GM19043 (cell line): ENCODE data around the gene KRTAP5-1.
"Not testable (repeated sequence)": the region's sequence is repeated elsewhere in the genome, so short reads cannot be mapped to it uniquely, and the experiment has no call there.

Source experiments
- ATAC-seq: cut with Tn5 transposase; IDR thresholded peaks from one replicate; pipeline ENCODE4 v1.9.1; 2021; ENCODE audit warnings: low read depth; ENCODE audit not compliant: unreplicated experiment

Gene KRTAP5-1

DNA sequence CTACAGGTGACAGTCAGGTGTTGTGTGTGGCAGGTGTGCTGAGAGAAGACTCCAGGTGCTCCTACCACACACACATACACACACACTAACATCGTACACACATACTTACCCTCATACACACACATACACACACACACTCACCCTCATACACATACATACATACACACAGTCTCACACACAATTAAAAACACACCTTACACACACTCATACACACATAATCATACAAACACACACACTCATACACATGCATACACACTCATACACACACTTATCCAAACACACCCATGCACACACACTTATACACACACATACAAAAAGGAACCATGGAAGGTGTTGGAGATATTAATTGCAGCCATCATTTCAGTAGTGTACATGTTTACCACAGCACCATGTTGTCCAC is 18.5 kb upstream of the KRTAP5-1 start:
- no peak for ATAC-seq

DNA sequence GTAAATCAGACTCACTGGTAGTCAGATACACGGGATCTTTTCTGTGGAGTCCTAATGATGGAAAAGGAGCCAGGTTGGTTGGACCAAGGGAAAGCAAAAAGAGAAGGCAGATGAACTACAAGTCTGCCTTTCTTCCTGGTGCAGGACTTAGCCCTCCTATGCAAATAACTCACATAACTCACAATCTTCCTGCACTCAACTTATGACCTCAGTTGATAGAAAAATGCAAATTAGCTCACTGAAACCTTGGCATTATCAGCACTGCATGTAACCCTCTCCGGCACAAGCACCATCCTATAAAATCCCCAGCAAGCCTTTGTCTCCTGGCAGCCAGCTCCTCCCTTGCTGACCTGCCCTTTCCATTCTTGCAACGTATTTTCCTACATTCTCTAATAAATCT is 16.6 kb upstream of the KRTAP5-1 start:
- not testable (repeated sequence) for ATAC-seq

DNA sequence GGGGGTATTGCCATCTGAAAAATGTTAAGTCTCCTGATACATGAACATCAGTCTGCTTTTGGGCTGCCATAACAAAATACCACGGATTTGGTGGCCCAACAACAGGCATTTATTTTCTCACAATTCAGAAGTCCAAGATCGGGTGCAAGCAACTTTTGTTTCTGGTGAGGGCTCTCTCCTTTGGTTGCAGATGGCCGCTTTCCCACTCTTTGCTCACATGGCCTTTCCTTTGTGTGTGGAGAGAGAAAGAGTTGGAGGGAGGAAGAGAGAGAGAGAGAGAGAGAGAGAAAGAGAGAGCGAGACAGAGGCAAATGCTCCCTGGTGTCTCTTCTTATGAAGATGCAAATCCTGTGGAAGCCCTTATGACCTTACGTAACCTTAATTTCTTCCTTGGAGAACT is 15.5 kb upstream of the KRTAP5-1 start:
- no peak for ATAC-seq

DNA sequence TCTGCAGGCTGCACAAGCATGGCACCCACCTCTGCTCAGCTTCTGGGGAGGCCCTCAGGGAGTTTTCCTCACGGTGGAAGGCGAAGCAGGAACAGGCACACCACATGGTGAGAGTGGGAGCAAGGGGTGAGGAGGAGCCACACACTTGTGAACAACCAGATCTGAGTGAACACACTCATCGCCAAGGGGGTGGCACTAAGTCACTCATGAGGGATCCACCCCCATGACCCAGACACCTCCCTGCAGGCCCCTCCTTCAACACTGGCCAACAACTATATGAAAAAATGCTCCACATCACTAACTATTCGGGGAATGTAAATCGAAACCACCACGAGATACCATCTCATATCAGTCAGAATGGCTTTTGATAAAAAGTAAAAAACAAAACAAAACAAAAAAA is 13.7 kb upstream of the KRTAP5-1 start:
- no peak for ATAC-seq

- not testable (repeated sequence) for ATAC-seq
Observed at GRCh38 chr11:1598406-1598805, 13.3 kb upstream of the KRTAP5-1 start.

DNA sequence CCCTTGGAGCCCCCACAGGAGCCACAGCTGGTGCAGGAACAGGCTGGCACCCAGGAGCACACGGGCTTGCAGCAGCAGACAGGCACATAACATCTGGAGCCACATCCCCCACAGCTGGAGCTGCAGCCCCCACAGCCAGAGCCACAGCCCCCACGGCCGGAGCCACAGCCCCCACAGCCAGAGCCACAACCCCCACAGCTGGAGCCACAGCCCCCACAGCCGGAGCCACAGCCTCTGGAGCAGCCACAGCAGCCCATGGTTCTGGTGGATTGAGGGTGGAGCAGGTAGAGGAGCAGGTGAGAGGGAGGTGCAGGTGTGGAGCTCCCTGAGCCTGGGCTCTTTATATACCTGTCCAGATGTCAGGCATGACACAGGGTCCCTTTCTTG is 12.9 kb upstream of the KRTAP5-1 start, which contains the start of gene KRTAP5-2:
Gene KRTAP5-2 (minus strand): TSS at position 301 of the 387 bp plus-strand sequence. CDS start 44 bp downstream, at position 257.
- no peak for ATAC-seq

DNA sequence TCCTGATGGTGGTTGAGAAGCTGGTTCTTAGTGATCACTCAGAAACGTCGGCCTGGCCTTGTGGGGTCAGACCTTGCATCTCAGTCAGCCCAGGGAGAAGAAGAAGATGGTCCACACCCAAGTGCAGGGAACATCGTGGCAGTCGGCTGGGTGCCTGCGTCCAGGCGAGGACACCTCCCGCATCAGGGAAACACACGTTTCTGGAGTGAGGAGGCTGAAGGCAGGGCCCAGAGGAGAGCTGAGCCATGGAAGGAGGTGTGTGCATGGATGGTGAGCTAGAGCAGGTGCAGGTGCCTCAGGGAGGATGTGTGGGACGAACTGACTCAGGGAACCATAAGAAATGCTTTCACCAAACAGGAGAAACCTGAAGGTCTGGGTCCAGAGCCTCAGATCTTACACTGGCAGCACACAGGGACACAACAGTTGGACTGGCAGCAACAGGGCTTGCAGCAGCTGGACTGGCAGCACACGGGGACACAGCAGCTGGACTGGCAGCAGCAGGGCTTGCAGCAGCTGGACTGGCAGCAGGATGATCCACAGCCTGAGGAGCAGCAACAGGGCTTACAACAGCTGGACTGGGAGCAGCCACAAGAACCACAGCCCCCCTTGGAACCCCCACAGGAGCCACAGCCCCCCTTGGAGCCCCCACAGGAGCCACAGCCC is 12.4 kb upstream of the KRTAP5-1 start:
- no peak for ATAC-seq

DNA sequence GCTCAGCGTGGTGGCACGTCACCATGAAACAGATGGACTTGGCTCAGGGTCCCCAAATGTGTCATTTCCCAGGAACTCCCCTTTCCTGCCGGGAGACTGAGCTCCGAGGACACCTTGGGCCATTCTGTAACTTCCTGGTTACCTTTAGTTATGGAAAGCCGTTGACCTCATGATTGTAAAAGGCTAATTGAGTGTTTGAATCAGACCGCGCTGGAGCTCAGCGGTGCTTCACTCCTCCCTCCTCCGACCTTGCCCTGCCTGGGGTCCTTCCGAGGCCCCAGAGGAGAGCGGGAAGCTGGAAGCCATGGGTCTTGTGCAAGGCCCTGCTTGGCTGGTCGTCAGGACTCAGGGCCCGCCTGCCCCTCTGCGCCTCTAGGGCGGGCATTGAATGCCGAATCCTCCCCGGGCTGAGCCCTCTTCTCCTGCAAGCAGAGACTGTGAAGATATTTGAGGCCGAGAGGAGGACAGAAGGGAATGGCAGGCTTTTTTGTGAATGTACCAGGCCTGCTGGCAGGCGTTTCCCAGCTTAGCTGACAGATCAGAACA is 11.6 kb upstream of the KRTAP5-1 start:
- ATAC-seq: not testable (repeated sequence)

DNA sequence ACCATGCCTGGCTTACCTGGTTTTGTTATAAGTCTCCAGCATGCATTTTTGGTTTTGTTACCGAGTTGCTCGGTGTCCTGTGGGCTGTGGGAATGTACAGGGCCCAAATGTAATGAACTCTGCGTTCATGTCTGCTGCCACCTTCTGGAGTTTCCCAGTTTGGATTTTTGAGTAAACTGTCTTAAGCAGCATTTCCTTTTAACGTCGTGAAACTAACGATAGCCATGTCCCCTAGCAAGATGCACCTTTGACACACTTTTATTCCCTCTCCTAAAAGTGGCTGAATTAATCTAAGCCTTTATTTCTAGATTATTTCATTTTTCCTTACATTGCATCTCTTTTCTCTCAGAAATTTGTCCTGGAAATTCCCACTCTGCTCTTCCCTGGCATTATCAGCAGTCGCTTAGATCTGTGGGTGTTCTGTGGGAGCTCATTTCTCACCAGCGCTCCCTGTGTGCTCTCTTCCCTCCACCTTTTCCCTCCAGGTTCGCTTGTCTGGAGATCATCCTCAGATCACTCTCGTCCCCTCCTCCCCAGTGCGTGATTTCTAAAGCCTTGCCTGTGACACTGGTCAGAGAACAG is 11.0 kb upstream of the KRTAP5-1 start:
- not testable (repeated sequence) for ATAC-seq

GRCh38 chr11:1592628-1593027 is 7.5 kb upstream of the KRTAP5-1 start:
- ATAC-seq: no peak

DNA sequence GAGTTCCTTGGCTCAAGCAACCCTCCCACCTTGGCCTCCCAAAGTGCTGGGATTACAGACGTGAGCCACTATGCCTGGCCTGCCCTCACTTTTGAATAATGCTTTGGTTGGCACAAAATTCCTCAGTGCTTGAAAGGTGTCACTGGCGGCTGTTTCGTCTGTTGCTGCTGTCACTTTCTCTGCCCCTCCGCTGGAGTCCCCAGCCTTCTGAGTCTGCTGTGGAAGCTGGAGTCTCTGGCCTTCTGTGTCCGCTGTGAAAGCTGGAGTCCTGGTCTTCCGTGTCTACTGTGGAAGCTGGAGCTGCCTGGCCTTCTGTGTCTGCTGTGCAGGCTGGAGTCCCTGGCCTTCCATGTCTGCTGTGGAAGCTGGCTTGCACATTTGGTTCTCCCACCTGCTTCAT is 4.9 kb upstream of the KRTAP5-1 start:
- ATAC-seq: no peak

GRCh38 chr11:1589191-1589963 is 4.3 kb upstream of the KRTAP5-1 start:
- not testable (repeated sequence) for ATAC-seq

DNA sequence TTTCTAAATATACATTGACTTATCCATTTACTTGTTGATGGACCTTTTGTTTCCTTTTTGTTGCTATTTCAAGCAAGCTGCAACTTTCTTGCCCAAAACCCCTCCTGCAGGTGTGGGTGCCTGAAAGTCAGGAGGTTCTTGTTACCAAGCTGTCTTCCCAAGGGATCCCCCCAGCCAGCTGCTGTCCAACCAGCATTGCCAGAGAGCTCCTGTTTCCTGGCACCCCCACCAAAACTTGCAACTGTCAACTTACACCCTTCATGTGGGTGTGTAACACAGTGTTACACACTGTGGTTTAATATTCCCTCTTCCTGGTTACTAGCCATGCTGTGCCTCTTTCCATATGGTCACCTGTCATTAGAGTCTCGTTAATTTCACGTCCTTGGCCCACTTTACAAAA is 1.6 kb upstream of the KRTAP5-1 start:
- no peak for ATAC-seq

- not testable (repeated sequence) for ATAC-seq
Observed at GRCh38 chr11:1582909-1583308, 2.2 kb downstream of the KRTAP5-1 start.

DNA sequence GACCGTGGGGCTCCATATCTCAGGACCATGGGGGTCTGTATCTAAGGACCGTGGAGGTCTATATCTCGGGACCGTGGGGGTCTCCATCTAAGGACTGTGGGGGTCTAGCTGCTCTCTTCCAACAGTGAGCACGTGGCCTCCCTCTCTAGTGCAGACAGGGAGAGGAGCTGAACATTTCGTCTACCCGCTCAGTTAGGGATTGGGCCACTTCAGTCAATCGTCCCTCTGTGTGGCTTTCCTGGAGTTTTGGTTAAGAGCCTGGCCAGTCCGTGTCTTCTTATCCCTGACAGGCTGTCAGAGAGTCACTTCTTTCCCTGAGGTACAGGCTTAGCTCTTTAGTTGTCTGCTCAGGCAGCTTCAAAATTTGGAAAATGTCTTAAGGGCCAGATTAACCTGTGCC is 3.1 kb downstream of the KRTAP5-1 start:
- ATAC-seq: no peak

DNA sequence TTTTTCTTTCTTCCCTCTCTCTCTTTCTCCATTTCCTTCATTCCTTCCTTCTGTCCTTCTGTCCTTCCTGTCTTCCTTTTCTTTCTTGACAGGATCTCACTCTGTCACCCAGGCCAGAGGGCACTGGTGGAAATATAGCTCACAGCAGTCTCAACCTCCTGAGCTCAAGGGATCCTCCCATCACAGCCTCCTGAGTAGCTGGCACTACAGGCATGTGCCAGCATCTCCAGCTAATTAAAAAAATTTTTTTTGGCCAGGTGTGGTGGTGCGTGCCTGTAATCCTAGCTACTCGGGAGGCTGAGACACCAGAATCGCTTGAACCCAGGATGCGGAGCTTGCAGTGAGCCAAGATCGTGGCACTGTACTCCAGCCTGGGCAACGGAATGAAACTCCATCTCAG is 8.3 kb downstream of the KRTAP5-1 start:
- ATAC-seq: no peak

GRCh38 chr11:1575756-1576155 is 9.3 kb downstream of the KRTAP5-1 start:
- ATAC-seq: not testable (repeated sequence)

GRCh38 chr11:1574933-1575242 is 10.2 kb downstream of the KRTAP5-1 start:
- no peak for ATAC-seq

GRCh38 chr11:1574238-1574932 is 10.7 kb downstream of the KRTAP5-1 start:
- no peak for ATAC-seq

- ATAC-seq: no peak
Observed at GRCh38 chr11:1573903-1574237, 11.2 kb downstream of the KRTAP5-1 start.
